T47D (cell line): ENCODE results near the gene BPIFA2.

Experiments used
- DNase-seq, 2 experiments: peaks; one replicate each; pipeline versions ENCODE4 v3.0.0 to v3.0.0-alpha.2; 2011 to 2012; ENCODE audit warnings: low read depth in 1 of 2, low spot score in 1 of 2
- JUND ChIP-seq: IDR thresholded peaks from 2 replicates; pipeline ENCODE4 v1.6.1; 2012; ENCODE audit warnings: low read depth
- in situ Hi-C: cut with HindIII; loops from 2 replicates; pipeline ENCODE4 v1.10.0; 2016; ENCODE audit warnings: low sequenced_read_pairs, low pct_unique_long_range_greater_than_20kb

The BPIFA2 gene

DNA sequence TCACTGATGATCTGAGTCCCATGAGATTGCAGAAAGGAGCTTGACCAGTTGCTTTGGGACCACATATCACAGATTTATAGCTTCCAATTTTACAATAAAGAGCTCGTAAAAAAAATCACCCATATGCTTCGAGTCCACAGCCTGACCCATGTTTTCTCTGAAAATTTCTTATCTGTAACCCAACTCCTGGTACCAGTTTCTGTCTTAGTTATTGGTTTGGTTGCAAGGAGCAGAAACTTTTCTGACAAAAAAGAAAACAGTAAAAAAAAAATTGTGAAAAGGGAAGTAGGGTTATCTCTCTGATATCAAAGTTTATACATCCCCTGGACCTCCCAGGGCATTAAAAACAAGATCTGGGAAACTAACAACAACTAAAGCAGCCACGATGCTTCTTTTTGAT is 30.8 kb upstream of the BPIFA2 start:
- TF ChIP-seq JUND: no peak
- in situ Hi-C loops: no loop called here

DNA sequence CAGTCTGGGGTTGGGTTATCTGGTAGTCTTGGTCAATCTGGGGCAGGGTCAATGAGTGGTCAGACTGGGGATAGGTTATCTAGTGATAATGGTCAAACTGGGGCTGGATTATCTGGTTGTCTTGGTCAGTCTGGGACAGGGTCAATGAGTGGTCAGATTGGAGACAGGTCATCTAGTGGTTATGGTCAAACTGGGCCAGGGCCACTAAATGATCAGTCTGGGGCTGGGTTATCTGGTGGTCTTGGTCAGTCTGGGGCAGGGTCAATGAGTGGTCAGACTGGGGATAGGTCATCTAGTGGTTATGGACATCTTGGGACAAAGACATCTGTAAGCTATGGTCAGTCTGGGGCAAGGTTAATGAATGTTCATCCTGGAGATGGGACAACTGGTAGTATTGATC is 28.5 kb upstream of the BPIFA2 start:
- no peak for TF ChIP-seq JUND
- in situ Hi-C loops: no loop called here
- DNase-seq: no peak

More for the DNA sequence above, 30.8 kb upstream of the BPIFA2 start:
- no peak for DNase-seq

GRCh38 chr20:33145521-33145920 is 22.4 kb upstream of the BPIFA2 start:
- no peak for TF ChIP-seq JUND
- in situ Hi-C loops: no loop called here
- no peak for DNase-seq

- DNase-seq: no peak
- in situ Hi-C loops: no loop called here
- no peak for TF ChIP-seq JUND
Measured at GRCh38 chr20:33147299-33147698, 20.7 kb upstream of the BPIFA2 start.

DNA sequence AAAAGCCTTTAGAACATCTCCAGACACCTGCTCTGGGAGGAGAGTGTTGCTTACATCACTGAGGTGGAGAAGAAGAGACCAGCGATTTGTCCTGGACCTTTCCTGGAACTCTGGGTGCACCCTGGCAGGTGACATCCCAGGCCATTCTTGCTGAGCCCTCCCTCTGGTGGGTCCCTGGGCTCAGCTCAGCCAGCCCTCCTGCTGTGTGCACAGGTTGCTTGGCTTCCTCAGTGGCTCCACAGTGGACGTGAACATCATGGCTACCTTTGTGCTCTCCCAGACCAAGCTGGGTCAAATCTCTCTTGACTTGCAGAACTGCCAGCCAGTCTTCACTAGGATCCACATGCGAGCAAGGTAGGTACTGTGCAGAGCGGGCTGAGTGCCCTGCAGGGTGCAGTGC is 19.9 kb upstream of the BPIFA2 start:
- TF ChIP-seq JUND: no peak
- in situ Hi-C loops: no loop called here
- no peak for DNase-seq

DNA sequence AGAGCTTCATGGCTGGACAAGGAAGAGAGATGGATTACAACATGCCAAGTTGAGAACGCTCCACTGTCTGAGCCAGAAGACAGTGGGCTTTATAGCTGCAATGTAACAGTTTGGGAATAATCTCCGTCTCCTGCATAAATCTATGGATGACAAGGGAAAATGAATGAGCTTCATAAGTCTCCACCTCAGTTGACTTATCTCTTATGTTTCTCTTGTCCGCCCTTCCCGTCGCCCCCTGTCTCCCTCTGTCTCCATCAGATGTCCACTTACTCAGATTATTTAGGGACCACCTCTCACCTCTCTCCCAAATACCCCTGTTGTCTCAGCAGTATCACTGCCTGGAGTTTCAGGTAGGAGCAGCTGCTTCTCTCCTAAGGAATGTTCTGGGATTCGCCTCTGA is 13.7 kb upstream of the BPIFA2 start:
- no peak for TF ChIP-seq JUND
- no peak for DNase-seq
- in situ Hi-C loops: no loop called here

GRCh38 chr20:33158637-33159385 is 9.1 kb upstream of the BPIFA2 start:
- no peak for TF ChIP-seq JUND
- in situ Hi-C loops: no loop called here
- DNase-seq: no peak

DNA sequence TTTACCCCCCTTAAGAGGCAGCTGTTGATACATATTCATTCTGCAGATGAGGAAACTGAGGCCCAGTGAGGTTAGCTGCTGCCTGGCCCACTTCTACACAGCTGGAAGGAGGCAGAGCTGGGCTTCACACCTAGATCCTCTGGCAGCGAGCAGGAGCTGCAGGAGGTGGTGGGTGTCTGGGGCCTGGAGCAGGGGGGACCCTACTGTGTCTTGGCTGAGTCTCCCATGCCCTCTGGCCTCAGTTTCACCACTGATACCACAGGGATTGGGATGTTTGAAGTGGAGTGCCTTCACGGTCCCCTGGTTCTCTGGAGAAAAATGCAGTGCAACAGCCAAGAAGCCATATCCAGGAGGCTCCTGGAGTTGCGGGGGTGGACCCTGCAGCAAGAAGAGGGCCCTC is 8.2 kb upstream of the BPIFA2 start:
- DNase-seq: no peak
- in situ Hi-C loops: no loop called here
- TF ChIP-seq JUND: no peak

DNA sequence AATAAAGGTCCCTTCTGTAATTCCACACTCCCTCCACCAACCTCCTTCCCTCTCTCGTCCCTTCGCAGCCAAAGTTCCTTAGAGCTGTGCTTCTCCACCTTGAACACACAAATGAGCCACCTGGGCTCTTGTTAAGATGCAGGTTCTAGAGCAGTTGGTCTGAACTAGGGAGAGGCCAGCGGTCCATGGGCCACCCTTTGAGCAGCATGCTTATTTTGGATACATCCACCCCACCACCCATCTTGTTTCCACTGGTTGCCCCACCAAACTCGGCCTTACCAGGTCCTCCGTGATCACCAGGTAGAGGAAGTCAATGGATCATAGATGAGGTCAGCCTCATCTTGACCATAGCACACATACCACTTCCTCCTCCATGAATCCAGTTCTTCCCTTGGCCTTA is 7.3 kb upstream of the BPIFA2 start:
- DNase-seq: no peak
- no peak for TF ChIP-seq JUND
- in situ Hi-C loops: no loop called here

DNA sequence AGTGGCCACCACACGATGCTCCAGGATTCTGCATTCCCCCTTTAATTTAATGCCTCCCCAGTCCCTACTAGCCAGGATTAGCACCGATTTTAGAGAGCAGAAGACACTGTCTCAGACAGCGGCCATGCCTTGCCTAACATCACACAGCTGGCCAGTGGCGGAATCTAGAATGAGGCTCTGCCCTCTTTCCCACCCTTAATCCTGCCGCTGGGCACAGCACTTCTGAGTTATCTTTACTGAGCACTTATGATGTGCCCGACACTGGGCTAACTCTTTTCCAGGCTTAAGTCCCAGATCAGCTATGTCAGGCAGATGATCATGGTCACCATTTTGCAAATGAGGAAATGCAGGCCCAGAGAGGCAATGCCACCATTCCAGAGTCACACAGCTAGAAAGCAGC is 5.6 kb upstream of the BPIFA2 start:
- in situ Hi-C loops: no loop called here
- no peak for DNase-seq
- TF ChIP-seq JUND: no peak

GRCh38 chr20:33162753-33163152 is 5.2 kb upstream of the BPIFA2 start:
- no peak for DNase-seq
- in situ Hi-C loops: no loop called here
- no peak for TF ChIP-seq JUND

DNA sequence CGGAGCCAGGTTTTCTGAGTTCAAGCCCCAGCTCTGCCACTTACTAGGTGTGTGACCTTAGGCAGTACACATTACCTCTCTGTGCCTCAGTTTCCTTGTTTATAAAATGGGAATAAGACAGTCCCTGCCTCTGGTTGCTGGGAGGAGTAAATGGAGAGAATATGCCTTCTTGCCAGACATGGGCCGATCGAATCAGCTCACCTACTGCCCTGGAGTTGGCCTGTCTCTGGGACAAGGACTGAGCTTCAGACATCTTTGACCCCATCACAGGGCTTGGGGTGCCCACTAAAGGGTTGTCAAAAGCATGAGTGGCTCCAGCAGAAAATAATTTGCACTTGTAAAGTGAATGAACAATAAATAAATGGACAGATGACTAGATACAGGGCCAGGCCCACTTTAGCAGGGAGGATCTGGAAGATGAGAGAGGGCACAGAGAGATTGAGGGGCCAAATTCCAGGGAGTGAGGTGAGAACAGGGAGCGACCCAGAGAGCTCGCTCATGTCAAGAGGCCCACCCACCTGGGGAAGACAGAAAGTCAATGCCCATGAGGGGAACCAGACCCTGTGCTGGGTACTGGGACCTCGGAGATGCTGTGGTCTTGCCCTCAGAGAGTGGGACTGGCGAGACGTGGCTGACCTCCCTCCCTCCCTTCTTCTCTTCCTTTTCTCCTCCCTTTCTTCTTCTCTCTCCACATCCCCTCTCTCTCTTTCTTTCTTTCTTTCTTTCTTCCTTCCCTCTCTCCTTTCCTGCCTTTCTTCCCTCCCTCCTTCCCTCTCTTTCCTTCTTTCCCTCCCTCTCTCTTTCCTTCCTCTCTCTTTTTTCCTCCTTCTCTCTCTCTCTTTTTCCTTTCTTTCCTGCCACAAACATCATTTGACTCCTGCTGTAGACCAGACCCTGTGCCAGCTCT is 3.9 kb upstream of the BPIFA2 start:
- DNase-seq: no peak
- in situ Hi-C loops: no loop called here
- no peak for TF ChIP-seq JUND

DNA sequence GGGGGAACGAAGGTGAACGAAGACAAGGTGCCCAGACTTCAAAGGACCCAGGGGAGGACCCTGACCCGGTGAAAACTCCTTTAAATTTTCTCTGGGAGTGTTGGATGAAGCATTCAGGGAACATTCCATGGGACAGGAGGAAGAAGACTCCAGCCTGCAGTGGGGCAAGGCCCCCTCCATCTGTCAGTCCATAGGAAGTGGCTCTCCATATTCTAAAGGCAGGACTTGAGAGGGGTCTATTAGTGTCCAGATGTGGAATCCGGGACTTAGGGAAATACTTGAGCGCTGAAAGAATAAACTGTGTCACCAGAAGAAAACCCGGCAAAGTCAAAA is 3.2 kb upstream of the BPIFA2 start:
- in situ Hi-C loops: no loop called here
- DNase-seq: no peak
- no peak for TF ChIP-seq JUND
